Measurements from ENCODE around the gene CYTH2.

CYTH2 gene

GRCh38 chr19:48465215-48465614, 4.0 kb upstream of the CYTH2 start:
- no peak for DNase-seq
- H3K9me3 ChIP-seq, result no peaks in the 10 kb centered on the region
- H3K27me3 ChIP-seq, result no peaks in the 10 kb centered on the region
- no peak overlapping the region for H3K4me3 ChIP-seq (ENCODE audit: low read depth, low read length)
- no peaks in the 10 kb centered on the region for H3K4me1 ChIP-seq
- H3K36me3 ChIP-seq, result peaks cover 9% of the 10 kb centered on the region; the same call in 1 of the 2 replicates
- no peak for TF ChIP-seq CTCF (IDR thresholded peaks at IDR 0.05; ENCODE audit: low read depth, low read length)

- H3K4me3 ChIP-seq (ENCODE audit: low read depth, low read length), result no peak overlapping the region
- H3K36me3 ChIP-seq, result peaks cover 18% of the 10 kb centered on the region
- H3K4me1 ChIP-seq, result no peaks in the 10 kb centered on the region
- TF ChIP-seq CTCF (IDR thresholded peaks at IDR 0.05; ENCODE audit: low read depth, low read length), result no peak
- no peak for DNase-seq
- H3K27me3 ChIP-seq, result no peaks in the 10 kb centered on the region
- H3K9me3 ChIP-seq, result no peaks in the 10 kb centered on the region
Measured at GRCh38 chr19:48466561-48467325, 2.4 kb upstream of the CYTH2 start.

DNA sequence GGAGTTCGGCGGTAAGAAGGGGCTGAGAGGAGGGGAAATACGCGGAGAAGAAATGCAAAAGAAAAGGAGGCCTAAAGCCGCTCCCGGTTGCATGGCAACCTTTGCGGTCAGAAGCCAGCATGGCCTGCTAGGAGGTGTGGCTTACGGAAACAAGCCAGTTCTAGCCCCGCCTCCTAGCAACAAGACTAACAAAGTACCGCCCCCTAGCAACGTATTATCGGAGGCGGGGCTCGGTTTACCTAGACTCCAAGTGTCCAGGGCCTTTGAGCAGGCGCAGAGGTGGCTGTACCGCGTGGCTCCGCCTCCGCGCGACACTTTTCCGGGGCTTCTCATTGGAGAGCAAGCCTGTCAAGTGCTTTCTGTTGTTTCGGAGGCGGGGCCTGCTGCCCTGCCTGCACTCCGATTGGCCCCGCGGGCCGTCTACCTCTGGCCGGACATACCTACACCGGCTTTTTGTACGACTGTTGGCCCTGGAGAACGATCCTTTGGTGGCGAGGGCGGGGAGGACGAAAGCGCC, 339 bp upstream of the CYTH2 start:
- H3K9me3 ChIP-seq, result no peaks in the 10 kb centered on the region
- TF ChIP-seq CTCF (IDR thresholded peaks at IDR 0.05; ENCODE audit: low read depth, low read length), result no peak
- no peaks in the 10 kb centered on the region for H3K27me3 ChIP-seq
- H3K36me3 ChIP-seq, result peaks cover 23% of the 10 kb centered on the region
- H3K4me3 ChIP-seq (ENCODE audit: low read depth, low read length), result peak overlapping the region; percentile 92
- DNase-seq, result peak; percentile 99
- H3K4me1 ChIP-seq, result no peaks in the 10 kb centered on the region

DNA sequence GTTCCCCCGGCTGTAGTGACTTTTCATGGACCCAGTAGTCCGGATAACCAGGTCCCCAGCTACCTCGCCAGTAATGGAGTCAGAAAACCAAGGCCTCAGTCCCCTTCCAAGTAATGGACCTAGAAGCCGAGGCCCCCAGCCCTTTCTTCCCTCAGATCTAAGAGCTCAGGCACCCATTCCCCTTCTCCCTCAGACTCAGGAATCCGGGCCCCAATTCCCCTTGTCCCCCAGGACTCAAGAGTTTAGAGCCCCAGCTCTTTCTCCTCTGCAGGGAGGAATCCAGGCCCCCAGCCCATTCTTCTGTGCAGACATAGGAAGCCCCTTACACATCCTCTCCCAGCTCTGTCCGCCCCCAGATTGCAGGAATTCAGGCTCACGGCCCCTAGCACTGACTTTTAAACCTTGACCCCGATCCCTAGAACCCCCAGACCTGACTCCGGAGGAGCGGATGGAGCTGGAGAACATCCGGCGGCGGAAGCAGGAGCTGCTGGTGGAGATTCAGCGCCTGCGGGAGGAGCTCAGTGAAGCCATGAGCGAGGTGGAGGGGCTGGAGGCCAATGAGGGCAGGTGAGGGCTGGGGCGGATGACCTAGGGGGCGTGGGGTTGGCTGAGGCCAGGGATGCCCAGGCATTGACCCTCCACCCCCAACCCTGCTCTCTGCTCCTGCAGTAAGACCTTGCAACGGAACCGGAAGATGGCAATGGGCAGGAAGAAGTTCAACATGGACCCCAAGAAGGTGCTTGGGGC, 938 bp downstream of the CYTH2 start:
- H3K27me3 ChIP-seq, result no peaks in the 10 kb centered on the region
- no peak for TF ChIP-seq CTCF (IDR thresholded peaks at IDR 0.05; ENCODE audit: low read depth, low read length)
- peaks cover 30% of the 10 kb centered on the region for H3K36me3 ChIP-seq
- no peaks in the 10 kb centered on the region for H3K4me1 ChIP-seq
- DNase-seq, result no peak
- peak overlapping the region; percentile 92 for H3K4me3 ChIP-seq (ENCODE audit: low read depth, low read length)
- H3K9me3 ChIP-seq, result no peaks in the 10 kb centered on the region

DNA sequence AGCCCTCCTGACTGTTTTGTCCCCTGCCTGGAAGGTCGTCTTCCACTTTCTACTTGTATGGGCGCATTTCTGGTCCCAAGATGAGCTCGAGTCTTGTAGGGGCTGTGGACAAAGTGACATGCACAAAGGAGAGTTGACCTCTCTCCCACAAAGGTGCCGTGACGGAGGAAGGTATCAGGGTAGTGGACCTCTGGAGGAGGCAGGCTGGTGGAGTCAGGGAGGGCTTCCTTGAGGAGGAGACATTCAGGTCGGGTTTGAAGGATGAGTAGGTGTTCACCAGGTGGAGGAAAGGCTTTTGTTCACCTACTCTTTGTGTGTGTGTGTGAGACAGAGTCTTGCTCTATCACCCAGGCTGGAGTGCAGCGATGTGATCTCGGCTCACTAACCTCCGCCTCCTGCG, 1.7 kb downstream of the CYTH2 start:
- TF ChIP-seq CTCF (IDR thresholded peaks at IDR 0.05; ENCODE audit: low read depth, low read length), result no peak
- Histone ChIP-seq H3K4me1 (no peaks in the 10 kb centered on the region), H3K4me3 (ENCODE audit: low read depth, low read length) (no peak overlapping the region), H3K27me3 (no peaks in the 10 kb centered on the region), H3K36me3 (peaks cover 33% of the 10 kb centered on the region), H3K9me3 (no peaks in the 10 kb centered on the region)
- no peak for DNase-seq

DNA sequence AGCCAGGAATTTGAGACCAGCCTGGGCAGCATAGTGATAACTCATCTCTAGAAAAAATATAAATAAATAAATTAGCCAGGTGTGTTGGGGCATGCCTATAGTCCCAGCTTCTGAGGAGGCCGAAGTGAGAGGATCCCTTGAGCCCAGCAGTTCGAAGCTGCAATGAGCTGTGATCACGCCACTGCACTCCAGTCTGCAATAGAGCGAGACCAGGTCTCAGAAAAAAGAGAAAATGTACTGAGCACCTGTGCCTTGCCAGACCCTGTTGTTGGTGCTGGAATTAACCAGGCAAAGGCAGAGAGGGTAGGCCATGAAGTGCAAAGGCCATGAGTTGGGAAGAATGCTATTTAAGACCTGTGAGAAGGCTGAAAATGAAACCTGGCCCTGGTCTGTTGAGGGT, 2.7 kb downstream of the CYTH2 start:
- Histone ChIP-seq H3K27me3 (no peaks in the 10 kb centered on the region), H3K4me1 (no peaks in the 10 kb centered on the region), H3K36me3 (peaks cover 38% of the 10 kb centered on the region), H3K9me3 (no peaks in the 10 kb centered on the region), H3K4me3 (ENCODE audit: low read depth, low read length) (no peak overlapping the region)
- DNase-seq, result no peak
- no peak for TF ChIP-seq CTCF (IDR thresholded peaks at IDR 0.05; ENCODE audit: low read depth, low read length)

All from BE2C (cell line).